Neural progenitor cell (in vitro differentiated cells): ENCODE measurements around the gene SNTG2. TPM values are rescaled to one million over a fixed set of nuclear protein-coding genes. Genes with fewer than 3 reads are reported as not detected.

Source experiments
- DNase-seq: peaks from one replicate; pipeline ENCODE4 v3.0.0-alpha.2; 2016; ENCODE audit warnings: low spot score
- H2AFZ ChIP-seq: fragments of 200-600 bp; sonication (generic); replicated peaks from 2 replicates; pipeline ENCODE4 v1.6.1; 2016; ENCODE audit warnings: antibody characterized with exemption
- H3F3A ChIP-seq: fragments of 200-600 bp; sonication (generic); 2 replicates; pipeline ENCODE4 v1.6.1; 2016; ENCODE audit warnings: antibody characterized with exemption, low read depth
- H3K27ac ChIP-seq: fragments of 200-600 bp; sonication (generic); 2 replicates; pipeline ENCODE4 v1.5.1; 2016; ENCODE audit warnings: mild to moderate bottlenecking
- H3K27me3 ChIP-seq: fragments of 200-600 bp; sonication (generic); 2 replicates; pipeline ENCODE4 v1.6.1; 2016; ENCODE audit warnings: mild to moderate bottlenecking, moderate library complexity
- H3K36me3 ChIP-seq: fragments of 200-600 bp; sonication (generic); 2 replicates; pipeline ENCODE4 v1.5.1; 2016
- H3K4me1 ChIP-seq: fragments of 200-600 bp; sonication (generic); 2 replicates; pipeline ENCODE4 v1.6.1; 2016; ENCODE audit warnings: mixed run types
- H3K4me2 ChIP-seq: fragments of 200-600 bp; sonication (generic); 2 replicates; pipeline ENCODE4 v1.6.1; 2016
- H3K4me3 ChIP-seq: fragments of 200-600 bp; sonication (generic); 2 replicates; pipeline ENCODE4 v1.5.1; 2016
- H3K79me2 ChIP-seq: fragments of 200-600 bp; sonication (generic); 2 replicates; pipeline ENCODE4 v1.6.1; 2016; ENCODE audit warnings: low read depth
- H3K9ac ChIP-seq: fragments of 200-600 bp; sonication (generic); 2 replicates; pipeline ENCODE4 v1.6.1; 2016
- H3K9me3 ChIP-seq: fragments of 200-600 bp; sonication (generic); 2 replicates; pipeline ENCODE4 v1.5.1; 2016; ENCODE audit warnings: low read depth
- H4K20me1 ChIP-seq: fragments of 200-600 bp; sonication (generic); 2 replicates; pipeline ENCODE4 v1.6.1; 2016; ENCODE audit warnings: low read depth
- H3K27ac Mint-ChIP-seq: 3 replicates; pipeline ENCODE4 v1.8.0; 2021; ENCODE audit warnings: mixed read lengths
- H3K27me3 Mint-ChIP-seq: 2 replicates; pipeline ENCODE4 v1.8.0; 2022; ENCODE audit warnings: low read depth, mild to moderate bottlenecking, inconsistent platforms, moderate library complexity, mixed read lengths; ENCODE audit not compliant: insufficient read depth
- H3K36me3 Mint-ChIP-seq: 3 replicates; pipeline ENCODE4 v1.8.0; 2021; ENCODE audit warnings: mixed read lengths
- H3K4me1 Mint-ChIP-seq: 3 replicates; pipeline ENCODE4 v1.8.0; 2021; ENCODE audit warnings: mixed read lengths
- H3K4me3 Mint-ChIP-seq: 3 replicates; pipeline ENCODE4 v1.8.0; 2021; ENCODE audit warnings: mild to moderate bottlenecking, moderate library complexity, mixed read lengths
- H3K9me3 Mint-ChIP-seq: 3 replicates; pipeline ENCODE4 v1.8.0; 2020; ENCODE audit warnings: mixed read lengths
- EZH2 ChIP-seq: fragments of 200-600 bp; sonication (generic); IDR thresholded peaks from 2 replicates; pipeline ENCODE4 v1.6.1; 2017; ENCODE audit warnings: antibody characterized with exemption, mild to moderate bottlenecking, moderate library complexity
- EZH2phosphoT487 ChIP-seq: fragments of 200-600 bp; sonication (generic); IDR thresholded peaks from 2 replicates; pipeline ENCODE4 v1.6.1; 2017; ENCODE audit warnings: antibody characterized with exemption
- total RNA-seq: library from RNA; depleted of rRNA; stranded (reverse); fragments of >200 nt; gene quantifications from 2 replicates; pipeline ENCODE4 v1.2.3, GENCODE V29; 2015; ENCODE audit warnings: low replicate concordance
- TF ChIP-seq, protein P1 (sequence below): fragments of 200-600 bp; sonication (generic); IDR thresholded peaks from 2 replicates; pipeline ENCODE4 v1.5.1; 2017; ENCODE audit warnings: antibody characterized with exemption, mild to moderate bottlenecking

The SNTG2 gene
- total RNA-seq, 1 donor from 2014 or later = 1.1 TPM

DNA sequence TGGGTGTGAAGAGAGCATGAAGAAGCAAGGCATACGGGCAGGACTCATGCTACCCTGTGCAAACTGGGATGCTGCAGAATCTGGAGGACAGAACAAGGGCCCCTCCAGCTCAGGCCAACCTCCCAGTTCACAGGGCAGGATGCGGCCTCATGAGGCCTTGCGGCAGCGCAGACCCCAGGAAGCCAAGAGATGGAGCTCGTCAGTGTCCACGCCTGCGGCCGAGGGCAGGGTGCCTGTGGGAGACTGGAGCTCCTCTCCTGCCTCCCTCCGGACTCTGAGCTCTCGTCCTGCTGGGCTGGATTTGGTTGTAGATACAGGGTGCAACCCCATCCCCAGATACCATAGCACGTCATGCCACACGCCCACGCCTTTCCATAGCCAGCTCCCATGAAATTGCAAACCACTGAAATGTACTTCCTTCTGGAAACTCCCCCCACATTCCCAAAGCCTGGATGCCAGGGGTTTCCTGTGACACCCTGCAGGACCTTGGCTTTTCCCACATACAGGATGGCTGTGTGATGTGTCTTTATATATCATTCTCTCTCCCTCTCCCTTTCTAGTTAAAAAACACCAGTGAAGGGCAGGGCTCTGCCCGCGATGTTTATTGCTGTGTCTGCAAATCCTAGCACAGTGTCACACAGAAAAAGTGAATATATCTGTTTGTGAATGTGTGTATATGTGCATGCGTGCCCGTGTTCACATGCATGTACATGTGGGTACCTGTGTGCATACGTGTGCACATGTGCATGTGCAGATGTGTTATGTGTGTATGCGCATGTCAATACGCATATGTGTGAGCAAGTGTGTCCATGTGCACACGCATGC, 12.3 kb upstream of the SNTG2 start:
- H3K4me1 Mint-ChIP-seq = peaks cover 7% of the 10 kb centered on the region
- peak overlapping the region; percentile 53 for H3K27ac Mint-ChIP-seq
- H3K4me3 Mint-ChIP-seq = no peak overlapping the region
- no peaks in the 10 kb centered on the region for H3K36me3 Mint-ChIP-seq
- no peak overlapping the region for H2AFZ ChIP-seq
- no peaks in the 10 kb centered on the region for H3K27me3 ChIP-seq
- H3K79me2 ChIP-seq = no peaks in the 10 kb centered on the region
- no peak overlapping the region for H3K9ac ChIP-seq
- no peaks in the 10 kb centered on the region for H3K4me1 ChIP-seq
- TF ChIP-seq, protein P1, sequence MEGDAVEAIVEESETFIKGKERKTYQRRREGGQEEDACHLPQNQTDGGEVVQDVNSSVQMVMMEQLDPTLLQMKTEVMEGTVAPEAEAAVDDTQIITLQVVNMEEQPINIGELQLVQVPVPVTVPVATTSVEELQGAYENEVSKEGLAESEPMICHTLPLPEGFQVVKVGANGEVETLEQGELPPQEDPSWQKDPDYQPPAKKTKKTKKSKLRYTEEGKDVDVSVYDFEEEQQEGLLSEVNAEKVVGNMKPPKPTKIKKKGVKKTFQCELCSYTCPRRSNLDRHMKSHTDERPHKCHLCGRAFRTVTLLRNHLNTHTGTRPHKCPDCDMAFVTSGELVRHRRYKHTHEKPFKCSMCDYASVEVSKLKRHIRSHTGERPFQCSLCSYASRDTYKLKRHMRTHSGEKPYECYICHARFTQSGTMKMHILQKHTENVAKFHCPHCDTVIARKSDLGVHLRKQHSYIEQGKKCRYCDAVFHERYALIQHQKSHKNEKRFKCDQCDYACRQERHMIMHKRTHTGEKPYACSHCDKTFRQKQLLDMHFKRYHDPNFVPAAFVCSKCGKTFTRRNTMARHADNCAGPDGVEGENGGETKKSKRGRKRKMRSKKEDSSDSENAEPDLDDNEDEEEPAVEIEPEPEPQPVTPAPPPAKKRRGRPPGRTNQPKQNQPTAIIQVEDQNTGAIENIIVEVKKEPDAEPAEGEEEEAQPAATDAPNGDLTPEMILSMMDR = no peak
- TF ChIP-seq EZH2phosphoT487 (no peak), EZH2 (no peak)
- H3K9me3 Mint-ChIP-seq = peaks cover 4% of the 10 kb centered on the region
- DNase-seq = no peak
- no peak overlapping the region for H3K4me2 ChIP-seq
- peaks cover 4% of the 10 kb centered on the region for H3K27me3 Mint-ChIP-seq
- H3F3A ChIP-seq = no peaks in the 10 kb centered on the region
- H3K4me3 ChIP-seq = no peak overlapping the region
- no peaks in the 10 kb centered on the region for H4K20me1 ChIP-seq
- no peak overlapping the region for H3K27ac ChIP-seq
- H3K9me3 ChIP-seq = no peaks in the 10 kb centered on the region
- H3K36me3 ChIP-seq = no peaks in the 10 kb centered on the region

DNA sequence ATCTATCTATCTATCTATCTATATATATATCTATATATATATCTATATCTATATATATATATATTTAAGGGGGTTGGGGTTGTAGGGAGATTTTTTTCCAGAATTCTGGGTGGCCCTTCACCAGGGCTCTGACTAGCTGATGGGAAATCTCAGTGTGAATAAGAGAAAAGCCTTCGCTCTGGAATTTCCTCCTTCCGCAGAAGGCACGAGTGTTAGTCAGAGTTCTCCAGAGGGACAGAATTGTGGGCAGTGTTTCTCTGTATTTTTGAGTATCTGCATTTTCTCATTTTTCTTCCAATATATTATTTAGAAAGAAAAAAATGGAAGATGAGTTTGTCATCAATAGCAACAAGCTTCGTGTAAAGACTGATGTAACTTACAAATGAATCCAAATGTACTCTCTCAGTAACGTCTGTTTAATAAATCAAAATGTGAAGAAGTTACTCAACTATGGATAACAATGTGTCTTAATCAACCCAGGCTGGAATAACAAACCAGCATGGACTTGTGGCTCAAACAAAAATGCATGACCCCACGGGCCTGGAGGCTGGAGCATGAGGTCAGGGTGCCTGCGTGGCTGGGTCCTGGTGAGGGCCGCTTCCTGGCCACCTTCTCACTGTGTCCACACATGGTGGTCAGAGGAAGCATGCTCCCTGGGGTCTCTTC, 10.6 kb upstream of the SNTG2 start:
- H3K4me1 ChIP-seq = no peaks in the 10 kb centered on the region
- DNase-seq = no peak
- H2AFZ ChIP-seq = no peak overlapping the region
- H3K27ac Mint-ChIP-seq = no peak overlapping the region
- no peaks in the 10 kb centered on the region for H3K27me3 ChIP-seq
- H3K4me3 ChIP-seq = no peak overlapping the region
- H3K36me3 Mint-ChIP-seq = no peaks in the 10 kb centered on the region
- TF ChIP-seq EZH2phosphoT487 = no peak
- TF ChIP-seq EZH2 = no peak
- TF ChIP-seq, protein P1 = no peak
- no peak overlapping the region for H3K4me3 Mint-ChIP-seq
- no peaks in the 10 kb centered on the region for H3K36me3 ChIP-seq
- H3K79me2 ChIP-seq = no peaks in the 10 kb centered on the region
- no peaks in the 10 kb centered on the region for H3K9me3 ChIP-seq
- no peak overlapping the region for H3K4me2 ChIP-seq
- H3K4me1 Mint-ChIP-seq = no peaks in the 10 kb centered on the region
- H3F3A ChIP-seq = no peaks in the 10 kb centered on the region
- H3K27me3 Mint-ChIP-seq = peaks cover 10% of the 10 kb centered on the region
- no peaks in the 10 kb centered on the region for H4K20me1 ChIP-seq
- H3K9me3 Mint-ChIP-seq = peaks cover 16% of the 10 kb centered on the region
- H3K27ac ChIP-seq = no peak overlapping the region
- no peak overlapping the region for H3K9ac ChIP-seq

DNA sequence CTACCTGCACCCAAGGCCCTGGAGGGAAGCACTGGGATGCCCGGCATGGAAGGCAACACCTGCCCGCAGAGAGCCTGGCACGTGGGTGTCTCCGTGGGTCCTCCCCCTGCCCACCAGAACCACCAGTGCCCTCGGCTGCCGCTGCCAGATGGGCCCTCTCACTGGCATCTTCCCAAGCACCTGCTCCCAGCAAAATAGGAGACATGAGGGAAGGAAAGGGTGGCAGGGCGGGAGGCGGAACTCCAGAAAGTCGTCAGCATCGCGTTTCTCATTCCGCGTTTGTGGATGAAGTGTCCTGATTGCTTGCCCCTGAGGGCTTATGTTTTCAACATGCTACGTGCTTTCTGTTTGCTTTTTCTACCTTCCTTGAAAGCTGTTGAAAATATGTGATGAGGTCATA, 8.8 kb upstream of the SNTG2 start:
- Histone ChIP-seq H3K27me3 (no peaks in the 10 kb centered on the region), H3K27ac (no peak overlapping the region), H3K36me3 (no peaks in the 10 kb centered on the region), H3F3A (no peaks in the 10 kb centered on the region), H3K4me3 (no peak overlapping the region), H3K9ac (no peak overlapping the region), H4K20me1 (no peaks in the 10 kb centered on the region), H2AFZ (no peak overlapping the region), H3K4me2 (no peak overlapping the region), H3K4me1 (no peaks in the 10 kb centered on the region), H3K9me3 (no peaks in the 10 kb centered on the region), H3K79me2 (no peaks in the 10 kb centered on the region)
- Mint-ChIP-seq H3K9me3 (peaks cover 12% of the 10 kb centered on the region), H3K27ac (no peak overlapping the region), H3K27me3 (peaks cover 10% of the 10 kb centered on the region), H3K4me1 (no peaks in the 10 kb centered on the region), H3K36me3 (no peaks in the 10 kb centered on the region), H3K4me3 (no peak overlapping the region)
- TF ChIP-seq EZH2phosphoT487 (no peak), EZH2 (no peak)
- TF ChIP-seq, protein P1 = no peak
- no peak for DNase-seq
